H1 (cell line): ENCODE results near the gene DLK2. TPM values are rescaled to one million over a fixed set of nuclear protein-coding genes. Genes with fewer than 3 reads are reported as not detected.

ENCODE experiments used
- CTCF ChIA-PET: fragments of 300-600 bp; sonication (Branson Sonifier 250); formaldehyde crosslinking; loops from one replicate; lab custom pipeline; 2021; ENCODE audit not compliant: partially characterized antibody; lab: Charles Lee
- POLR2A ChIA-PET: fragments of 300-600 bp; sonication (Branson Sonifier 250); formaldehyde crosslinking; loops from one replicate; lab custom pipeline; 2021; ENCODE audit warnings: inconsistent platforms; ENCODE audit not compliant: partially characterized antibody; lab: Charles Lee
- DNase-seq, 2 experiments: peaks; one replicate each; pipeline versions ENCODE4 v3.0.0 to v3.0.0-alpha.2; 2010 to 2022; ENCODE audit warnings: low spot score in 2 of 2, low read depth in 1 of 2, mixed read lengths in 1 of 2
- FAIRE-seq: peaks from 2 replicates; lab custom pipeline; 2011; peaks lifted over from hg19 to GRCh38; lab: Jason Lieb, UNC
- H2AFZ ChIP-seq: 2 replicates; pipeline ENCODE4 v1.8.1; 2012; ENCODE audit warnings: low read length, inconsistent platforms
- H2AK5ac ChIP-seq: 2 replicates; pipeline ENCODE4 v1.6.1; 2013; ENCODE audit warnings: low read depth, low read length
- H2BK120ac ChIP-seq: replicated peaks from 2 replicates; pipeline ENCODE3; 2013; ENCODE audit warnings: low read depth, low read length, inconsistent platforms
- H2BK12ac ChIP-seq: 2 replicates; pipeline ENCODE4 v1.6.1; 2013; ENCODE audit warnings: low read depth, low read length
- H2BK15ac ChIP-seq: 2 replicates; pipeline ENCODE4 v1.6.1; 2013; ENCODE audit warnings: low read length
- H2BK20ac ChIP-seq: 2 replicates; pipeline ENCODE4 v1.6.1; 2013; ENCODE audit warnings: low read length
- H2BK5ac ChIP-seq: 2 replicates; pipeline ENCODE4 v1.6.1; 2013; ENCODE audit warnings: low read depth, low read length
- H3K14ac ChIP-seq: 2 replicates; pipeline ENCODE4 v1.6.1; 2013; ENCODE audit warnings: inconsistent platforms; ENCODE audit not compliant: insufficient read length
- H3K18ac ChIP-seq: 2 replicates; pipeline ENCODE4 v1.6.1; 2013; ENCODE audit warnings: low read length; ENCODE audit errors: extremely low read depth
- H3K23ac ChIP-seq: 2 replicates; pipeline ENCODE4 v1.6.1; 2013; ENCODE audit warnings: inconsistent platforms; ENCODE audit not compliant: insufficient read length
- H3K23me2 ChIP-seq: 2 replicates; pipeline ENCODE4 v1.6.1; 2013; ENCODE audit warnings: low read depth, low read length
- H3K27ac ChIP-seq: 2 replicates; pipeline ENCODE4 v1.6.1; 2011; ENCODE audit warnings: low read depth, low read length, inconsistent platforms
- H3K27me3 ChIP-seq, 4 experiments: replicated peaks in 1 of 4; 1 replicate in 1 of 4; 2 replicates in 3 of 4; pipeline versions ENCODE4 v1.6.1 to v1.8.1; 2011 to 2013; ENCODE audit warnings: low read length in 3 of 4, mild to moderate bottlenecking in 3 of 4, inconsistent platforms in 2 of 4, mixed read lengths in 2 of 4, moderate library complexity in 1 of 4; ENCODE audit not compliant: control insufficient read depth in 3 of 4, insufficient read depth in 3 of 4; ENCODE audit errors: extremely low read depth in 1 of 4
- H3K36me3 ChIP-seq, 4 experiments: 2 replicates each; pipeline versions ENCODE4 v1.6.1 to v1.8.1; 2011 to 2013; ENCODE audit warnings: mild to moderate bottlenecking in 4 of 4, low read length in 3 of 4, moderate library complexity in 2 of 4, control low read depth in 1 of 4, inconsistent platforms in 1 of 4; ENCODE audit not compliant: insufficient read depth in 4 of 4, control insufficient read depth in 2 of 4
- H3K4ac ChIP-seq: replicated peaks from 2 replicates; pipeline ENCODE3; 2013; ENCODE audit warnings: low read length, low read depth, mixed read lengths, inconsistent platforms; ENCODE audit not compliant: insufficient read length
- H3K4me1 ChIP-seq, 4 experiments: replicated peaks in 1 of 4; 1 replicate in 1 of 4; 2 replicates in 3 of 4; pipeline versions ENCODE4 v1.6.1 to v1.8.1; 2011 to 2013; ENCODE audit warnings: low read length in 3 of 4, inconsistent platforms in 2 of 4, mixed read lengths in 1 of 4; ENCODE audit not compliant: insufficient read depth in 4 of 4, control insufficient read depth in 3 of 4
- H3K4me2 ChIP-seq, 2 experiments: 2 replicates each; pipeline versions ENCODE4 v1.6.1 to v1.8.1; 2011 to 2013; ENCODE audit warnings: low read depth in 2 of 2, low read length in 2 of 2, control low read depth in 1 of 2, inconsistent platforms in 1 of 2, mild to moderate bottlenecking in 1 of 2; ENCODE audit not compliant: insufficient read depth in 1 of 2
- H3K4me3 ChIP-seq, 4 experiments: fragments of 200-600, 300-600 bp in 1 of 4; sonication (generic), shearing (Covaris generic), sonication (Bioruptor Twin) in 1 of 4; 2 replicates each; pipeline versions ENCODE4 v1.5.1 to v1.8.1; 2011 to 2016; ENCODE audit warnings: low read length in 4 of 4, low read depth in 3 of 4, control low read depth in 2 of 4, inconsistent platforms in 2 of 4, mild to moderate bottlenecking in 2 of 4, mixed read lengths in 1 of 4, moderate library complexity in 1 of 4; ENCODE audit not compliant: insufficient read depth in 2 of 4; ENCODE audit errors: extremely low read depth in 1 of 4
- H3K56ac ChIP-seq: replicated peaks from 2 replicates; pipeline ENCODE3; 2013; ENCODE audit warnings: low read depth, mild to moderate bottlenecking, mixed read lengths, low read length, inconsistent platforms; ENCODE audit not compliant: insufficient read length
- H3K79me1 ChIP-seq: 2 replicates; pipeline ENCODE4 v1.6.1; 2013; ENCODE audit warnings: low read depth, low read length, control low read depth
- H3K79me2 ChIP-seq, 2 experiments: 2 replicates each; pipeline versions ENCODE4 v1.6.1 to v1.8.1; 2012 to 2013; ENCODE audit warnings: low read length in 2 of 2, mild to moderate bottlenecking in 2 of 2, inconsistent platforms in 1 of 2; ENCODE audit not compliant: insufficient read depth in 2 of 2, control insufficient read depth in 1 of 2
- H3K9ac ChIP-seq, 4 experiments: replicated peaks in 1 of 4; 1 replicate in 1 of 4; 2 replicates in 3 of 4; pipeline versions ENCODE4 v1.6.1 to v1.8.1; 2011 to 2013; ENCODE audit warnings: low read depth in 3 of 4, low read length in 3 of 4, control low read depth in 2 of 4, mild to moderate bottlenecking in 2 of 4, moderate library complexity in 2 of 4, inconsistent platforms in 1 of 4; ENCODE audit errors: extremely low read depth in 1 of 4
- H3K9me3 ChIP-seq, 2 experiments: 2 replicates each; pipeline versions ENCODE4 v1.6.1 to v1.8.1; 2012 to 2013; ENCODE audit warnings: mild to moderate bottlenecking in 2 of 2, moderate library complexity in 2 of 2, control low read depth in 1 of 2, inconsistent platforms in 1 of 2, low read depth in 1 of 2, low read length in 1 of 2, mixed read lengths in 1 of 2; ENCODE audit not compliant: insufficient read depth in 2 of 2
- H4K20me1 ChIP-seq, 2 experiments: replicated peaks in 1 of 2; 2 replicates each; pipeline versions ENCODE3 to v1.8.1; 2011 to 2013; ENCODE audit warnings: inconsistent platforms in 2 of 2, low read length in 2 of 2, mild to moderate bottlenecking in 1 of 2; ENCODE audit not compliant: insufficient read depth in 2 of 2, control insufficient read depth in 1 of 2
- H4K5ac ChIP-seq: 2 replicates; pipeline ENCODE4 v1.6.1; 2013; ENCODE audit warnings: low read length, low read depth, mixed read lengths, inconsistent platforms; ENCODE audit not compliant: insufficient read length
- H4K8ac ChIP-seq: 2 replicates; pipeline ENCODE4 v1.8.0; 2013; ENCODE audit warnings: mild to moderate bottlenecking, moderate library complexity, low read length, inconsistent platforms; ENCODE audit not compliant: insufficient read depth; ENCODE audit errors: extremely low read depth
- H4K91ac ChIP-seq: replicated peaks from 2 replicates; pipeline ENCODE3; 2013; ENCODE audit warnings: low read length, mixed read lengths, inconsistent platforms; ENCODE audit not compliant: insufficient read length
- CBX5 ChIP-seq: fragments of 300-800, 300-1000 bp; sonication (generic); IDR thresholded peaks from 2 replicates; pipeline ENCODE4 v1.7.1; 2016; ENCODE audit warnings: antibody characterized with exemption, low read length, low read depth
- CTBP2 ChIP-seq: IDR thresholded peaks from 2 replicates; pipeline ENCODE4 v1.7.0; 2011; ENCODE audit warnings: borderline replicate concordance, mild to moderate bottlenecking, moderate library complexity, mixed read lengths, low read length; ENCODE audit not compliant: insufficient read depth, insufficient read length
- EGR1 ChIP-seq: IDR thresholded peaks from 2 replicates; pipeline ENCODE4 v1.6.1; 2011; ENCODE audit warnings: low read depth, low read length, borderline replicate concordance
- EZH2 ChIP-seq: fragments of 200-600 bp; sonication (generic); IDR thresholded peaks from 2 replicates; pipeline ENCODE4 v1.7.1; 2012; ENCODE audit warnings: low read depth, mild to moderate bottlenecking, moderate library complexity, low read length, inconsistent platforms; ENCODE audit not compliant: severe bottlenecking
- GABPA ChIP-seq: IDR thresholded peaks from 2 replicates; pipeline ENCODE4 v1.6.1; 2011; ENCODE audit warnings: mild to moderate bottlenecking, low read length, moderate library complexity, borderline replicate concordance; ENCODE audit not compliant: insufficient read depth
- HDAC2 ChIP-seq, 2 experiments: fragments of 300-600 bp in 1 of 2; sonication (generic) in 1 of 2; IDR thresholded peaks; 2 replicates each; pipeline ENCODE4 v1.6.1; 2011 to 2012; ENCODE audit warnings: low read depth in 2 of 2, low read length in 2 of 2, mild to moderate bottlenecking in 2 of 2, moderate library complexity in 2 of 2, borderline replicate concordance in 1 of 2, inconsistent platforms in 1 of 2
- HDAC6 ChIP-seq: IDR thresholded peaks from one replicate; pipeline ENCODE4 v1.7.1; 2012; ENCODE audit warnings: low read depth, mild to moderate bottlenecking, inconsistent platforms, low read length, moderate library complexity
- MAFK ChIP-seq: IDR thresholded peaks from 2 replicates; pipeline ENCODE4 v1.6.1; 2012; ENCODE audit warnings: low read depth, mild to moderate bottlenecking, improper control_type of control experiment, low read length
- POLR2AphosphoS5 ChIP-seq: IDR thresholded peaks from 2 replicates; pipeline ENCODE4 v1.6.1; 2011; ENCODE audit warnings: low read depth, low read length
- RAD21 ChIP-seq, 2 experiments: IDR thresholded peaks in 1 of 2; conservative IDR thresholded peaks in 1 of 2; 2 replicates each; pipeline ENCODE4 v1.6.1; 2011; ENCODE audit warnings: low read depth in 2 of 2, low read length in 2 of 2, improper control_type of control experiment in 1 of 2, inconsistent platforms in 1 of 2, mild to moderate bottlenecking in 1 of 2, moderate library complexity in 1 of 2
- RXRA ChIP-seq: IDR thresholded peaks from 2 replicates; pipeline ENCODE4 v1.6.1; 2011; ENCODE audit warnings: low read depth, mild to moderate bottlenecking, low read length, moderate library complexity; ENCODE audit not compliant: insufficient read depth
- SP1 ChIP-seq: IDR thresholded peaks from 2 replicates; pipeline ENCODE4 v1.6.1; 2011; ENCODE audit warnings: low read depth, low read length
- YY1 ChIP-seq: IDR thresholded peaks from 2 replicates; pipeline ENCODE4 v1.6.1; 2011; ENCODE audit warnings: low read depth, mild to moderate bottlenecking, low read length
- WGBS, 2 experiments: shearing (Covaris generic) in 1 of 2; methylation state at CpG; one replicate each; pipeline versions ENCODE4 v1.1.6 to v1.1.7; 2013 to 2015; ENCODE audit warnings: low lambda C conversion rate in 2 of 2, mixed read lengths in 2 of 2, inconsistent platforms in 1 of 2, low coverage in 1 of 2, missing lambda C conversion rate in 1 of 2; ENCODE audit not compliant: insufficient replicate concordance in 2 of 2, insufficient coverage in 1 of 2, insufficient read length in 1 of 2; ENCODE audit errors: extremely low coverage in 1 of 2, missing lambda C conversion rate in 1 of 2; 5-methylcytosine and 5-hydroxymethylcytosine counted together
- polyA plus RNA-seq, 7 experiments: library from polyadenylated mRNA; depleted of rRNA in 3 of 7; stranded (reverse) in 5 of 7; unstranded in 2 of 7; fragments of >200 nt in 5 of 7; fragments of 200-250 nt in 2 of 7; gene quantifications; 1 replicate in 5 of 7; 2 replicates in 1 of 7; 4 replicates in 1 of 7; pipeline versions ENCODE4 v1.2.1 to v1.2.3, GENCODE V29; 2011 to 2013; ENCODE audit warnings: missing spikeins in 2 of 7, mixed read lengths in 2 of 7
- total RNA-seq: library from RNA; stranded (reverse); fragmentation: NEBNext Ultra II Directional; extraction: Animal tissue kit (Norgen Biotek cat#: 25700); gene quantifications from 2 replicates; pipeline ENCODE4 v1.2.1, GENCODE V29; 2021

Gene DLK2
- total and polyA plus RNA-seq, 2 of the 8 experiments (the other 6 are each of a cell fraction or from before 2014, with no cell fraction given) = 0.37 to 0.80 TPM

GRCh38 chr6:43494321-43494720 lies 39.0 kb upstream of the DLK2 start:
- H2BK20ac ChIP-seq = no peak overlapping the region
- H2AK5ac ChIP-seq = no peak overlapping the region
- H2BK120ac ChIP-seq = no peak overlapping the region
- no peak overlapping the region for H2BK15ac ChIP-seq
- H3K4ac ChIP-seq = no peak overlapping the region
- no peak overlapping the region for H4K5ac ChIP-seq
- CTCF ChIA-PET = interaction anchor here (1.0 to 32.9 kb wide), 7 partner anchors 6 to 116 kb away, joined by 3 to 536 read pairs (median 4); partner anchors contain the start of genes DLK2, LRRC73 and TJAP1
- no peak overlapping the region for H3K56ac ChIP-seq
- no peak overlapping the region for H4K91ac ChIP-seq
- H3K27me3 ChIP-seq = no peaks in the 10 kb centered on the region
- H3K79me2 ChIP-seq = peaks cover 4 to 42% of the 10 kb centered on the region in 2 experiments; a peak in 3 of 4 replicates
- no peak overlapping the region for H4K8ac ChIP-seq
- H3K4me1 ChIP-seq = peaks cover 7 to 19% (median 14%) of the 10 kb centered on the region in 4 experiments
- no peak overlapping the region for H2AFZ ChIP-seq
- H4K20me1 ChIP-seq = peaks cover 15 to 34% of the 10 kb centered on the region in 2 experiments
- peaks cover 8 to 13% (median 9%) of the 10 kb centered on the region in 4 experiments; a peak in 7 of 8 replicates for H3K36me3 ChIP-seq
- no peak for DNase-seq
- TF ChIP-seq HDAC2 (IDR thresholded peaks at IDR 0.05; ENCODE audit: borderline replicate concordance in 1 of 2, low read depth in 2 of 2, low read length in 2 of 2) (no peak), RXRA (no peak), RAD21 (IDR thresholded peaks at IDR 0.05 in 1 of 2, conservative IDR thresholded peaks at IDR 0.05 in 1 of 2; ENCODE audit: low read depth in 2 of 2, low read length in 2 of 2) (no peak), HDAC6 (no peak), SP1 (no peak), EZH2 (no peak), CTBP2 (no peak), CBX5 (no peak), GABPA (no peak), YY1 (no peak), POLR2AphosphoS5 (no peak), MAFK (no peak), EGR1 (no peak)
- H3K4me2 ChIP-seq = no peak overlapping the region
- 91% methylated on average over 4 of the region's 6 CpGs; no CpG with 5 or more reads in 1 of the 2 experiments for WGBS, 2 experiments
- no peak overlapping the region for H3K18ac ChIP-seq
- no peak overlapping the region for H3K23ac ChIP-seq
- POLR2A ChIA-PET = interaction anchor here (1.2 to 5.6 kb wide), 5 partner anchors 9 to 23 kb away, joined by 3 to 27 read pairs (median 6); partner anchors contain the start of genes POLR1C, TJAP1 and YIPF3
- no peaks in the 10 kb centered on the region for H3K9me3 ChIP-seq
- no peak for FAIRE-seq
- no peak overlapping the region for H2BK5ac ChIP-seq
- no peak overlapping the region for H3K27ac ChIP-seq
- H3K79me1 ChIP-seq = peaks cover 26% of the 10 kb centered on the region
- H3K14ac ChIP-seq = no peak overlapping the region
- H2BK12ac ChIP-seq = no peak overlapping the region
- H3K23me2 ChIP-seq = no peaks in the 10 kb centered on the region
- H3K9ac ChIP-seq = no peak overlapping the region
- no peak overlapping the region for H3K4me3 ChIP-seq
